Breast epithelium (tissue), 3 donors: Measurements from ENCODE around the gene MED10. TPM values are rescaled to one million over a fixed set of nuclear protein-coding genes. Genes with fewer than 3 reads are reported as not detected.

Experiments
- total RNA-seq, 3 donors: library from RNA; depleted of rRNA; stranded (reverse); fragments of >200 nt; gene quantifications; one replicate each; pipeline ENCODE4 v1.1.0, GENCODE V29; 2016

Gene MED10
- total RNA-seq, 3 donors from 2014 or later = 25.6 to 29.9 (median 25.9) TPM

Other genes with a start within 250 kb of the MED10 start
- 1 to 10 TPM in 2 of 3 donors, under 1 TPM in 1; 0.44 to 1.8 (median 1.6) TPM for gene UBE2QL1, start 70.3 kb upstream of the MED10 start, total RNA-seq